ENCODE data around the gene RAB35. TPM values are rescaled to one million over a fixed set of nuclear protein-coding genes. Genes with fewer than 3 reads are reported as not detected.

The RAB35 gene
- total RNA-seq, 1 donor from 2014 or later: 26.9 TPM

- no peak for TF ChIP-seq CTCF (IDR thresholded peaks at IDR 0.05; ENCODE audit: insufficient read depth, low read length, severe bottlenecking)
- FAIRE-seq: peak; percentile 13
- H3K36me3 ChIP-seq (ENCODE audit: control insufficient read depth, insufficient read depth, low read length): peaks cover 49% of the 10 kb centered on the region
- DNase-seq (ENCODE audit: low read depth): no peak
- H3K27me3 ChIP-seq (ENCODE audit: control insufficient read depth, insufficient read depth, low read length): no peaks in the 10 kb centered on the region
- H3K4me3 ChIP-seq (ENCODE audit: low read depth, low read length): no peak overlapping the region
These were observed 28.6 kb upstream of the RAB35 start for GRCh38 chr12:120145164-120145563.

- no peaks in the 10 kb centered on the region for H3K27me3 ChIP-seq (ENCODE audit: control insufficient read depth, insufficient read depth, low read length)
- no peak overlapping the region for H3K4me3 ChIP-seq (ENCODE audit: low read depth, low read length)
- H3K36me3 ChIP-seq (ENCODE audit: control insufficient read depth, insufficient read depth, low read length): peaks cover 45% of the 10 kb centered on the region
- TF ChIP-seq CTCF (IDR thresholded peaks at IDR 0.05; ENCODE audit: insufficient read depth, low read length, severe bottlenecking): no peak
- FAIRE-seq (no peak), DNase-seq (ENCODE audit: low read depth) (no peak)
These were observed 27.7 kb upstream of the RAB35 start for GRCh38 chr12:120144215-120144614.

GRCh38 chr12:120142231-120142877, 25.8 kb upstream of the RAB35 start:
- Histone ChIP-seq H3K36me3 (ENCODE audit: control insufficient read depth, insufficient read depth, low read length) (peaks cover 47% of the 10 kb centered on the region), H3K27me3 (ENCODE audit: control insufficient read depth, insufficient read depth, low read length) (no peaks in the 10 kb centered on the region), H3K4me3 (ENCODE audit: low read depth, low read length) (no peak overlapping the region)
- no peak for TF ChIP-seq CTCF (IDR thresholded peaks at IDR 0.05; ENCODE audit: insufficient read depth, low read length, severe bottlenecking)
- FAIRE-seq: no peak
- no peak for DNase-seq (ENCODE audit: low read depth)

- H3K27me3 ChIP-seq (ENCODE audit: control insufficient read depth, insufficient read depth, low read length): no peaks in the 10 kb centered on the region
- H3K4me3 ChIP-seq (ENCODE audit: low read depth, low read length): no peak overlapping the region
- TF ChIP-seq CTCF (IDR thresholded peaks at IDR 0.05; ENCODE audit: insufficient read depth, low read length, severe bottlenecking): no peak
- FAIRE-seq: no peak
- no peak for DNase-seq (ENCODE audit: low read depth)
- peaks cover 49% of the 10 kb centered on the region for H3K36me3 ChIP-seq (ENCODE audit: control insufficient read depth, insufficient read depth, low read length)
These were observed 24.8 kb upstream of the RAB35 start for GRCh38 chr12:120141336-120141735.

DNA sequence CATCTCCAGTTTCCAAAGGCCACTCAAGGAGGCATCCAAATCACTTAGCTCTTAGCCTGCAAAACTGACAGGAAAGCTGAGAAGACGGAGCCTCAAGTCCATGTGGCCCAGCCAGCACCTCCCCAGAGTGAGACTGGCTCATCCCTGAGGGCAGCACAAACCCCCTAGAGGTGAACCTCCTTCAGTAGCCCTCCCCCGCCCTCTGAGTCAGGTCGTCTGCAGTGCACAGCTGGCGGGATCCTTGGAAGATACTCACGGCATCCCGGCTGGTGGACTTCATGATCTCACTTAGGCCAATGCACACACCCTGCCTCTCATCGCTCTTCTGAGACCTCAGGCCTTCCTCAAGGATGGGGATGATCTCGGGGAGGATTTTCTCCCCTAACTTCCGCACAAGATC, 24.1 kb upstream of the RAB35 start:
- TF ChIP-seq CTCF (IDR thresholded peaks at IDR 0.05; ENCODE audit: insufficient read depth, low read length, severe bottlenecking): no peak
- FAIRE-seq (peak; percentile 58), DNase-seq (ENCODE audit: low read depth) (no peak)
- Histone ChIP-seq H3K27me3 (ENCODE audit: control insufficient read depth, insufficient read depth, low read length) (no peaks in the 10 kb centered on the region), H3K36me3 (ENCODE audit: control insufficient read depth, insufficient read depth, low read length) (peaks cover 52% of the 10 kb centered on the region), H3K4me3 (ENCODE audit: low read depth, low read length) (no peak overlapping the region)

GRCh38 chr12:120139958-120140357, 23.4 kb upstream of the RAB35 start:
- Histone ChIP-seq H3K4me3 (ENCODE audit: low read depth, low read length) (no peak overlapping the region), H3K27me3 (ENCODE audit: control insufficient read depth, insufficient read depth, low read length) (no peaks in the 10 kb centered on the region), H3K36me3 (ENCODE audit: control insufficient read depth, insufficient read depth, low read length) (peaks cover 50% of the 10 kb centered on the region)
- DNase-seq (ENCODE audit: low read depth): no peak
- no peak for TF ChIP-seq CTCF (IDR thresholded peaks at IDR 0.05; ENCODE audit: insufficient read depth, low read length, severe bottlenecking)
- FAIRE-seq: no peak

Measured in bronchial epithelial cell (primary cell).